GM12878 (cell line): ENCODE measurements around the gene MYMK. TPM values are rescaled to one million over a fixed set of nuclear protein-coding genes. Genes with fewer than 3 reads are reported as not detected.

ENCODE experiments used
- ATAC-seq: fragments of 200-7000 bp; cut with Tn5 transposase; 3 replicates; pipeline ENCODE4 v1.9.1; 2020; ENCODE audit warnings: mild to moderate bottlenecking, moderate library complexity
- BruUV-seq: library from RNA; stranded (reverse); fragments of 400-500 nt; replicated peaks from 2 replicates; lab custom pipeline; 2021; lab: Mats Ljungman, UMichigan
- CTCF ChIA-PET: fragments of 300-600 bp; sonication (Branson Sonifier 250); formaldehyde crosslinking; extraction: SDS; loops from one replicate; lab custom pipeline; 2021; ENCODE audit warnings: inconsistent platforms; lab: Yijun Ruan, JAX
- POLR2A ChIA-PET: fragments of 350-600 bp; formaldehyde crosslinking; extraction: SDS; loops from one replicate; lab custom pipeline; 2021; ENCODE audit warnings: inconsistent platforms; lab: Charles Lee
- RAD21 ChIA-PET: fragments of 300-600 bp; sonication (Branson Sonifier 250); formaldehyde crosslinking; loops from one replicate; lab custom pipeline; 2023; ENCODE audit warnings: antibody characterized with exemption; ENCODE audit not compliant: unreplicated experiment; lab: Charles Lee
- SMC1A ChIA-PET: fragments of 300-600 bp; sonication (Branson Sonifier 250); formaldehyde crosslinking; loops from one replicate; lab custom pipeline; 2023; ENCODE audit not compliant: unreplicated experiment, uncharacterized antibody; lab: Charles Lee
- DNase-seq: peaks from one replicate; pipeline ENCODE4 v3.0.0-alpha.2; 2011; ENCODE audit warnings: low read depth, low spot score
- FAIRE-seq: peaks from 3 replicates; lab custom pipeline; 2011; peaks lifted over from hg19 to GRCh38; lab: Jason Lieb, UNC
- H2AFZ ChIP-seq: 2 replicates; pipeline ENCODE4 v1.6.0; 2011; ENCODE audit warnings: low read depth, low read length, control low read depth; ENCODE audit not compliant: control insufficient read depth
- H3K27ac ChIP-seq: 2 replicates; pipeline ENCODE4 v1.5.1; 2011; ENCODE audit warnings: control low read depth; ENCODE audit not compliant: control insufficient read depth, insufficient read depth
- H3K27me3 ChIP-seq, 2 experiments: replicated peaks in 1 of 2; 2 replicates each; pipeline versions ENCODE4 v1.6.0 to v1.6.1; 2011; ENCODE audit warnings: low read length in 1 of 2; ENCODE audit not compliant: control insufficient read depth in 2 of 2, insufficient read depth in 2 of 2
- H3K36me3 ChIP-seq, 2 experiments: 2 replicates each; pipeline ENCODE4 v1.5.1; 2011; ENCODE audit warnings: low read length in 1 of 2; ENCODE audit not compliant: control insufficient read depth in 2 of 2, insufficient read depth in 2 of 2
- H3K4me1 ChIP-seq: 2 replicates; pipeline ENCODE4 v1.6.1; 2011; ENCODE audit warnings: mild to moderate bottlenecking, low read length, moderate library complexity, mixed read lengths; ENCODE audit not compliant: control insufficient read depth, insufficient read depth
- H3K4me2 ChIP-seq: 2 replicates; pipeline ENCODE4 v1.6.0; 2011; ENCODE audit warnings: control low read depth; ENCODE audit not compliant: control insufficient read depth, insufficient read depth
- H3K4me3 ChIP-seq: fragments of 200-600 bp; sonication (generic); 2 replicates; pipeline ENCODE4 v1.5.1; 2016
- H3K79me2 ChIP-seq: 2 replicates; pipeline ENCODE4 v1.6.0; 2011; ENCODE audit warnings: low read length; ENCODE audit not compliant: control insufficient read depth, insufficient read depth
- H3K9ac ChIP-seq: 2 replicates; pipeline ENCODE4 v1.8.0; 2011; ENCODE audit warnings: low read length, control low read depth, mixed read lengths; ENCODE audit not compliant: control insufficient read depth, insufficient read depth
- H3K9me3 ChIP-seq: replicated peaks from 3 replicates; pipeline ENCODE4 v1.5.1; 2011; ENCODE audit warnings: mild to moderate bottlenecking, low read length; ENCODE audit not compliant: control insufficient read depth, insufficient read depth
- H4K20me1 ChIP-seq: 2 replicates; pipeline ENCODE4 v1.6.0; 2011; ENCODE audit not compliant: control insufficient read depth, insufficient read depth
- CBFB ChIP-seq: IDR thresholded peaks from 2 replicates; pipeline ENCODE4 v1.6.1; 2016; ENCODE audit warnings: antibody characterized with exemption, low read depth
- ESRRA ChIP-seq: IDR thresholded peaks from 2 replicates; pipeline ENCODE4 v1.6.1; 2012; ENCODE audit warnings: mild to moderate bottlenecking, low read length, improper control_type of control experiment
- NFXL1 ChIP-seq: fragments of 450-650 bp; IDR thresholded peaks from 2 replicates; pipeline ENCODE4 v1.6.1; 2017; ENCODE audit warnings: antibody characterized with exemption, mild to moderate bottlenecking, borderline replicate concordance
- REST ChIP-seq: IDR thresholded peaks from 2 replicates; pipeline ENCODE4 v1.6.1; 2012; ENCODE audit warnings: mild to moderate bottlenecking, low read depth, low read length
- RFX5 ChIP-seq: IDR thresholded peaks from 2 replicates; pipeline ENCODE4 v1.6.1; 2011; ENCODE audit warnings: low read depth, low read length, improper control_type of control experiment
- SKIL ChIP-seq: fragments of 450-650 bp; IDR thresholded peaks from 2 replicates; pipeline ENCODE4 v1.6.1; 2017; ENCODE audit warnings: mild to moderate bottlenecking, low read depth, inconsistent platforms; ENCODE audit not compliant: poor library complexity, severe bottlenecking
- SUPT20H ChIP-seq: IDR thresholded peaks from 2 replicates; pipeline ENCODE4 v1.6.1; 2011; ENCODE audit warnings: low read depth, mild to moderate bottlenecking, low read length, moderate library complexity, borderline replicate concordance; ENCODE audit not compliant: control insufficient read depth
- TARDBP ChIP-seq: IDR thresholded peaks from 2 replicates; pipeline ENCODE4 v1.6.1; 2016; ENCODE audit warnings: borderline replicate concordance
- TBL1XR1 ChIP-seq: IDR thresholded peaks from 2 replicates; pipeline ENCODE4 v1.6.1; 2012; ENCODE audit warnings: low read depth, low read length, improper control_type of control experiment
- ZNF592 ChIP-seq: fragments of 450-650 bp; IDR thresholded peaks from 2 replicates; pipeline ENCODE4 v1.6.1; 2017; ENCODE audit warnings: mild to moderate bottlenecking, moderate library complexity
- WGBS: methylation state at CpG from one replicate; pipeline ENCODE4 v1.1.6; 2016; ENCODE audit warnings: low lambda C conversion rate; ENCODE audit not compliant: insufficient replicate concordance, insufficient coverage; ENCODE audit errors: missing lambda C conversion rate; 5-methylcytosine and 5-hydroxymethylcytosine counted together
- in situ Hi-C: fragments of 300-500 bp; cut with MboI; formaldehyde crosslinking; loops from 9 replicates; pipeline ENCODE4 v1.14.3; 2018; ENCODE audit warnings: mixed read lengths
- intact Hi-C: fragments of 100-400 bp; cut with micrococcal nuclease; formaldehyde crosslinking; loops from one replicate; pipeline ENCODE4 v1.14.2; 2022; ENCODE audit not compliant: unreplicated experiment
- polyA plus RNA-seq, 11 experiments: library from polyadenylated mRNA; depleted of rRNA in 4 of 11; unstranded in 6 of 11; stranded (reverse) in 5 of 11; fragments of >200 nt; fragmentation: Nextera tagmentation in 4 of 11; fragmentation: Illumina TruSeq in 1 of 11; extraction: Ambion mirVana in 4 of 11; extraction: Trizol in 1 of 11; gene quantifications; 1 replicate in 1 of 11; 2 replicates in 10 of 11; pipeline versions ENCODE4 v1.2.1 to v1.2.3, GENCODE V29; 2011 to 2016; ENCODE audit warnings: inconsistent platforms in 2 of 11, missing spikeins in 2 of 11, low read depth in 1 of 11
- total RNA-seq, 4 experiments: library from RNA; depleted of rRNA in 3 of 4; stranded (reverse); fragments of >200 nt in 3 of 4; fragmentation: Illumina TruSeq in 1 of 4; extraction: Trizol in 1 of 4; gene quantifications; 2 replicates each; pipeline versions ENCODE4 v1.2.1 to v1.2.3, GENCODE V29; 2013 to 2021

MYMK gene
- total and polyA plus RNA-seq, 10 of the 15 experiments (the other 5 are each of a cell fraction or from before 2014, with no cell fraction given): not detected

- POLR2A ChIA-PET: no interaction called here
- no TSS peak for BruUV-seq
- DNase-seq: no peak
- Histone ChIP-seq H3K36me3 (no peaks in the 10 kb centered on the region), H3K4me2 (no peak overlapping the region), H4K20me1 (no peaks in the 10 kb centered on the region; the same call in 1 of the 2 replicates), H3K4me1 (no peaks in the 10 kb centered on the region; the same call in 1 of the 2 replicates), H3K79me2 (no peaks in the 10 kb centered on the region), H3K27ac (no peak overlapping the region), H3K4me3 (no peak overlapping the region), H2AFZ (no peak overlapping the region), H3K9me3 (no peaks in the 10 kb centered on the region), H3K27me3 (peaks cover 3 to 5% of the 10 kb centered on the region in 2 experiments; a peak in 3 of 4 replicates), H3K9ac (no peak overlapping the region)
- SMC1A ChIA-PET: no interaction called here
- WGBS: 29% methylated on average over 20 of the region's 21 CpGs
- in situ Hi-C loops: no loop called here
- no peak for ATAC-seq
- intact Hi-C loops: no loop called here
- TF ChIP-seq NFXL1: no peak
- no peak for TF ChIP-seq ZNF592
- no peak for TF ChIP-seq SUPT20H
- no peak for TF ChIP-seq ESRRA
- no peak for TF ChIP-seq SKIL
- no peak for TF ChIP-seq REST
- no peak for TF ChIP-seq CBFB
- no peak for TF ChIP-seq RFX5
- no peak for TF ChIP-seq TARDBP
- TF ChIP-seq TBL1XR1: no peak
- no peak for FAIRE-seq
- CTCF ChIA-PET: no interaction called here
- RAD21 ChIA-PET: no interaction called here
These were observed 49.2 kb upstream of the MYMK start for GRCh38 chr9:133573791-133574515.
